Measurements from ENCODE around the gene WDR64.
"Not testable (repeated sequence)": the region's sequence is repeated elsewhere in the genome, so short reads cannot be mapped to it uniquely, and the experiment has no call there.

The WDR64 gene

DNA sequence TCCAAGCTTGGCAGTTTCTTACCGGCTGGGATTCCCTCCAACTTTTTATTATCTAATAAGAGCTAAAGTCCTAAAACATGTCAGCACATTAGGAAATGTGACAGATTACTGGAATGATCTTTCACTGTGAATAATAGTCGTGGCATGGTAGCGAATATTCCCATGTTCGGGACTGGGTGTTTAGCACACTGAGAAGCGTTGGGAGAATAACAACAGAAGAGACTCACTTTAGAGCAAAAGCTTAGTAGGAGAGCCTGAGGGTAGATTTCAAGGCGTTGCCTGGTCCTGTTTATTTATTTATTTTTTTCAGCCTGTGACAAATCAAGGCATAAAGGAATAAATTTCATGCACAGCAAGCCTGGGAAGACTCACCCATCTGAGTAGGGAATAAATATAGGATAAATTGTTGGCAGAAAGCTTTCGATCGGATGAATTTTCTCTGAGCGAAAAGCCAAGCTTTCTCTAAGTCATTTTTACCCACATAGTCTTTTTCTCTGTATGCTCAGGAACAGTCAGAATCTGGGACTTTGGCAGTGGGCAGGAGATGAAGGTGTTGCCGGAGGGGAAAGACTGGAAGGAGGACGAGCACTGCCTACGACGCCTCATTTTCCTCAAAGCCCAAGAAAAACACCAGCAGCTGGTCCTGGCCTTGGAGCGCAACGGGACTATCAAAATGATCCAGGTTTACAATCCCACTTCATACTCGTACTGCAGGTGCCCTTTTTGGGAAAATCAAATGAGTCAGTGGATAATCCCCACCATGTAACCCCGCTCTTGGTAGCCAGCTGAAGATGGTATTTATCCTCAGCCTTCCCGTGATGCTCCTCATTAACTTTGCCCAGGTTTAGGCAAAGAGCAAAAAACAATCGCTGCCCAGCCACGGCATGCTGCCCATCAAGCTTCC, 97.2 kb downstream of the WDR64 start:
- no peak for DNase-seq

DNA sequence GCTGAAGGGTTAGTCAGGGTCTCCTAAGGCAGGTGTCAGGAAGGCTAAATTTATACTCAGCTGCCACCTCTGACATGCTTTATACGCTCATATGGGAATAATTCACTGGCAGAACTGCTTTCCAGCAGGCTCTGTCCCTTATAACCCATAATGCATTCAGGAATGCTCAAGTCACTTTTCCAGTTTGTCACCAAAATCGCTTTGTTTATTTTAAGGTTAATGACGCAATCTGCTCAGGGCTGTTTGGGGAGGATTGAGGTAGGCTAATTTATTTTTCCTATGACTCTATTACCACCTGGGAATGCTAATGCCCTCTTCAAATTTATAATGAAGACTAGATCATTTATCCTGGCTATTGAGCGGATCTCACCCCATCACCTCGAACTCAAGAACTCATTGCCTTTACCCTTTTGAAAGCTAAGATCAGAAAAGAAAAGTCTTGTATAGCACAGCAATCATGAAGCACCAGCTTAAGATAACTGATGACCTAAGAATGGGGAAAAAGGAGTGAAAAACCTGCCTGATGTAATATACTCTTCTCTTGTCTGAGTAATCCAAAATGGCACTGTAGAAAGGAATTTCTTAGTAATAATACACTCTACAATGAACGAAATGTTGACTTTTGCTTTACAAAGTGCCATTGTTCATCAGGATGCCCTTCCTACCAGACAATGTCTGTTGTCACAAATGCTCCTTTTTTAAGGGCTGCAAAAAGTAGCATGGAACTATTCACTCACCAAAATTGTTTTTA, 98.0 kb downstream of the WDR64 start:
- DNase-seq, result no peak

GRCh38 chr1:241751524-241751923, 99.4 kb downstream of the WDR64 start:
- DNase-seq, result no peak

DNA sequence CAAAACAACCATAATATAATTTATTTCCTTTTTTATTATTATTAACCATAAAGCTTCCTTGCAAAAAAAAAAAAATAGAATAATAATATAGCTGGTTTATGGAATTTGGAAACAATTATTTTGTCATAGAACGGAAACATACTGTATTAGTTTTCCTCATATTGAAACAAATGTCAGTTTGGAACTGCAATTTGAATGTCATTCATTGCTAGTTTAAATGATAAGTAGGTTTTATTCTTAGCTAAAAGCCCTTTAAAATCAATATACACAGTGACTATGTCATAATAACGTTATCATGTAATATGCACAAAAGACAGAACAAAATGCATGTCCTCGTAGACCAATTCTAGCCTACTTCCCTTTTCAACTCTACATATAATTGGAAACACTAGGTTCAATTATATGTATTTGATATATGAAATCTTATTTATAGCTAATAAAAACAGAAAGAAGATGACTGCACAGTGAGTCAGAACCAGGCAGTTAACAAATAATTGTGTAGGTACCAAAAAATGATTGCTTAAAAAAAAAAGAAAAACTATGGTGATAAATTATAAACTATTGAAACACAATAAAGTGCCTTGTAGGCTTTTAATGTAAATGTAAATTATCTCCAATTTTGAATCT, 110.7 kb downstream of the WDR64 start:
- DNase-seq, result no peak

DNA sequence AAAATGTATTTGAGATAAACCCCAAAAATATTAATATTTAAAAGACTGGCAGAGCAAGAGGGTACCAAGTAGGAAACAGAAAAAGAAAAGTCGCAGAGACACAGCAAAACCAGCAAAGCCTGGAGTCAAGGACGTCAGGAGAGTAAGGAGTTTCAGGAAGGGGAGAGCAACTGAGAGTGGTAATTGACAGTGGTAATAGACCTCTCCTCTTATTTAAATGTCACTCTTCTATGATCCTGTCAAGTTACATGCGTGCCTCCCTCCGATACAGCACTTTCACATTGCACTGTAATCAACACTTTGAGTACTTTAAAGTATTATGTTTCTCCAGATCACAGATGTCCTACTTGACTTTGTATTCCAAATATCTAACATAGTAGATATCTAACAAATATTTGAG, 113.3 kb downstream of the WDR64 start:
- no peak for DNase-seq

DNA sequence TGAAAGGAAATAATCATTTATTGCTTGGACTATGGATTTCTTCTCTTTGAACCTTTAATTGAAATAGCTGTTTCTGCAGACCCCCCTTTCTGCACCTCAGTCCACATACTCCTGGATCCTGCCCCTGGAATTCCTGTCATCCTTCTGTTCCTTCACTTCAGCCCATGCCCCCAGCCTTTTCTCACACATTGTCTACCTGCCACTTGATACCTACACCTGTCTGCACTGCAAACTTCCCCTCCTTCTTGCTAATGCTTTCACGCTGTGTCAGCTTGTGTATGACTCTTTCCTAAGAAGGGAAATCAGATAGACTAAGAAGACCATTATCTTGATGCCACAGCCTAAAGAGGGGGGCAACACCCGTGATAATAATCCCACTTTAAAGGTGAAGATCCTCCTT, 115.7 kb downstream of the WDR64 start:
- DNase-seq, result no peak

- DNase-seq, result no peak
These were observed 118.0 kb downstream of the WDR64 start for GRCh38 chr1:241770115-241770514.

- no peak for DNase-seq
These were observed 119.0 kb downstream of the WDR64 start for GRCh38 chr1:241771117-241771516.

- DNase-seq, result no peak
These were observed 120.9 kb downstream of the WDR64 start for GRCh38 chr1:241772932-241773500.

DNA sequence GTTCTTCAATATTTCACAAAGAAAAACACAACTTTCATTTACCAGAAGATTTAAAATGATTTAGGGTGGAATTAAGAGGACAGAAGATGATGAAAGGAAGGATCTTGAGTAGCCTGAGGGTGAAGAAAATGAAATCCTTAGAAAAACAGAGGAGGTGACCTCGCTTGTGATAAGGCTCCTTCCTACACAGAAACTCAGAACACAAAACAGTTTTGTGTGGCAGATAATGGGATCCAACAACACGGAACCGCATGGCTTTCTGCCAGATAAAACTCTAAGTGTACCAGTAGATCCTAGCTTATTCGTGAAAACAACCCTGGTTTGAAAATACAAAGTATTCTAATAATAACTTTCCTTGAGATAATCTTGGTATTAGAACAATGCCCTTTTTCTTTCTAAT, 121.9 kb downstream of the WDR64 start:
- no peak for DNase-seq

- no peak for DNase-seq
These were observed 122.9 kb downstream of the WDR64 start for GRCh38 chr1:241775021-241775420.

GRCh38 chr1:241776911-241777310, 124.8 kb downstream of the WDR64 start:
- no peak for DNase-seq

DNA sequence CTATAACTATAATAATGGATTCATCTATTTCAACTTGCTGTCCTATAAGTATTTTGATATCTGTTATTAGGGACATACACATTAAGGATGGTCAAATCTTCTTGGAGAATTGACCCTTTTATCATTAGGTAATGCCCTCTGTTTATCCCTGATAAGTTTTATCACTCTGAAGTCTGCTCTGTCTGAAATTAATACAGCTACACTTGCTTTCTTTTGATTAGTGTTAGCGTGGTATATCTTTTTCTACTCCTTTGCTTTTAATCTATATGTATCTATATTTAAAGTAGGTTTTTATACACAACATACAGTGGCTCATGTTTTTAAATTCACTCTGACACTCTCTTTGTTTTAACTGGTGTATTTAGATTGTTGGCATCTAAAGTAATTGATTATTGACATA, 126.0 kb downstream of the WDR64 start:
- DNase-seq, result no peak

DNA sequence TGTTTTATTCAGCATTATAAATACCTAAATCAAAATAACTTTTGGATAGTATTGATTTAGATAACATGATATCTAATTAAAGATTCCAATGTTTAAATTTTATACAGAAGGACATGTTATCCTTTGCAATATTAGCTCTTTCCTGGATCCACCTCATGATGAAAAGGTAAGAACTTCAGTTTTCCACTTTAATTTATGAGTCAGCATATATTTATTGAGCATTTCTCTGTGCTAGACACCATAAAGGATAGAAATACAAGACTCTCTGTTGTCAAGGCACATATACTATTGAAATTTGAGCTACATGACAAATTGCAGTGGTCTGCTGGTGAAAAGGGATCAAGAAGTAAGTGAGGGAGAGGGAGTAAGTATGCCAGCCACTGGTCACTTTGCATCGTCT, 127.8 kb downstream of the WDR64 start:
- no peak for DNase-seq

GRCh38 chr1:241782396-241782795, 130.3 kb downstream of the WDR64 start:
- DNase-seq, result no peak

GRCh38 chr1:241787691-241788090, 135.6 kb downstream of the WDR64 start:
- no peak for DNase-seq

DNA sequence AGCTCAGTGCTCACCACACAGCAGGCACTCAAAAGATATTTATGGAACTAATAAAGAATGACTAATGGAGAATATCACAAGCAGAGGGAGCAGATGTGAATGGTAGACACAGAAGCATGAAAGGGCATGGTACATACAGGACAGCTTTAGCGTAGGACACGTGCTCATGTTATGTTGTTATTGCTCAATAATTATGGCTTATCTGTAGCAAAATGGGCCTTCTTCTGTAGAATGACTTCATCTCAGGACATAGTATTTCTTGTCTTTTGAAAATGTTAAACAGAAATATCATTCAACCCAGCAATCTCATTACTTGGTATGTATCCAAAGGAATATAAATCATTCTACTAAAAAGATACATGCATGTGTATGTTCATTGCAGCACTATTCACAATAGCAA, 137.0 kb downstream of the WDR64 start:
- DNase-seq, result no peak

DNA sequence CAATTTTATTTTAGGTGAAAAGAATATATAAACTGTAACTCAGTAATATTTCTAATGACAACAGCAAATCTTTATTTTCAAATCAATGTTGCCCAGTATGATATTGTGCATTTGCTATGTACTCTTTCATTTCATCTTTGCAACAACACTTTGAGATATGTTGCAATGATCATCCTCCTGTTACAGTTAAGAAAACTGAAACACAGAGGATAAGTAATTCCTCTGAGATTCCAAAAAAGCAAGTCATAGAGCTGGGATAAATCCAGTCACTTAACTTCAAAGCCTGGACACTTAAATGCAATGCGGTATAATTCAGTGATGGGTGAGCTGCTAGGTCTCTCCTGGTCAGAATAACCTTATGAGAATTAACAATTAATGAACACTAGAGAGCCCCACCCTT, 147.3 kb downstream of the WDR64 start:
- no peak for DNase-seq

DNA sequence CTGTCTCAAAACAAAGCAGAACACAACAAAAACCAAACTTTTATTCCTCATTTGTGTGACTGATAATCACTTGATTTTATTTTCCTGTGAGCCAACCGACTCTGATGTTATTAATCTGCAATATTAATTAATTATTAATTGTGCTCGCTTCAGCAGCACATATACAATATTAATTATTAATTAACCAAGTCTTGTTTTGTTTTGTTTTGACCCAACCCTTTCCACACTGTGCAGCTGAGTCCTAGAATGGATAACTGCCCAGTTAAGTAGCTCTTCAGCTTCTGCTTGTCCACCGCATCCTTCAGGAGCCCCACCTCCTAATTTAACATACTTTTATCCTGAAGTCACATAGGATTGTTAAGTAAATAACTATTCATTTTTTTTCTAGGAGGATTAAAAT, 148.6 kb downstream of the WDR64 start:
- DNase-seq, result no peak

DNA sequence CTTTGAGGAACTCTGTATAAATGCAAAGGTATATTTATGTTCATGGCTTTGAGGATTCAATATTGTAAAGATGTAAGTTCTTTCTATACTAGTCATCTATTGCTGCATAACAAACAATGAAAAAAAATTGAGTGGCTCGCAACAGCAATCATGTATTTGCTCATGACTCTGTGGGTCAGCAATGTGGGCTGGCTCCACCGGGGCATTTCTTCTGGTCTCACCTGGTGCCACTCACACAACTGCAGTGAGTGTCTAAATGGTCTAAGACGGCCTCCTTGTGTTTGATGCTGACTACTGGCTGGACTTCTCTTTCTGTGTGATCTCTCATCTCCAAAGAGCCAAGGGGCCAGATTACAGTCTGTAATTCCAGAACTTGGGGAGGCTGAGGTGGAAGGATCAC, 150.8 kb downstream of the WDR64 start:
- DNase-seq, result no peak

- not testable (repeated sequence) for DNase-seq
These were observed 152.6 kb downstream of the WDR64 start for GRCh38 chr1:241804706-241805105.

DNA sequence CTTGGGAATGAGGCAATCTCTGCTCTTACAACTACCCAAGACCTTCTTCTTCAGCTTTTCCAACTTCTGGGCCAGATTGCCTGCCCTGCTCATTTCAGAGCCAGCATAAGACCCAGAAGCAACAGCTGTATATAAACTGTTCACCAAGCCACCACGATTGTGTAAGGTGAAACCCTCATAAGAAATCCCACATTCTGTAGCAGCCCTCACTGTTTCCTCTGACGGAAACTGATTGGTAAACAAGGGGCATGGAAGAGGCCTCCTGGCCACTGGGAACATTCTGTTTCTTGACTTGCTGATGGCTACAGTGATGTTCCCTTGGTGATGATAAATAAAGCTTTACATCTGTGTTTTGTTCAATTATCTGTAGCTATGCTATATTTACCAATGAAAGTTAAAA, 156.2 kb downstream of the WDR64 start:
- no peak for DNase-seq

- no peak for DNase-seq
These were observed 158.8 kb downstream of the WDR64 start for GRCh38 chr1:241810769-241811405.
